ENCODE results near the gene TPRG1L. TPM values are rescaled to one million over a fixed set of nuclear protein-coding genes. Genes with fewer than 3 reads are reported as not detected.

TPRG1L gene
- total RNA-seq, 1 experiment from 2014 or later: 8.5 TPM

GRCh38 chr1:3645247-3645646 lies 20.4 kb downstream of the TPRG1L start:
- no peak for DNase-seq (ENCODE audit: low read depth)

GRCh38 chr1:3645666-3646355 lies 21.0 kb downstream of the TPRG1L start:
- DNase-seq (ENCODE audit: low read depth): no peak

- DNase-seq (ENCODE audit: low read depth): no peak
These were observed 21.8 kb downstream of the TPRG1L start for GRCh38 chr1:3646596-3646995.

- DNase-seq (ENCODE audit: low read depth): peak; percentile 95
These were observed 24.8 kb downstream of the TPRG1L start, which contains the start of gene WRAP73 for GRCh38 chr1:3649342-3650247. WRAP73 (minus strand) TSS chr1:3650103; CDS start chr1:3649999, 104 bp downstream.

- DNase-seq (ENCODE audit: low read depth): no peak
These were observed 25.6 kb downstream of the TPRG1L start for GRCh38 chr1:3650248-3651025.

- DNase-seq (ENCODE audit: low read depth): peak; percentile 41
These were observed 26.5 kb downstream of the TPRG1L start for GRCh38 chr1:3651026-3651929.

GRCh38 chr1:3651930-3652547 lies 27.2 kb downstream of the TPRG1L start, which contains the start of gene TP73:
TP73 (plus strand) TSS chr1:3652516; CDS start chr1:3682366, 29,850 bp downstream.
- DNase-seq (ENCODE audit: low read depth): peak; percentile 38

GRCh38 chr1:3652548-3653285 lies 27.9 kb downstream of the TPRG1L start:
- no peak for DNase-seq (ENCODE audit: low read depth)

GRCh38 chr1:3653286-3653618 lies 28.4 kb downstream of the TPRG1L start:
- DNase-seq (ENCODE audit: low read depth): no peak

- no peak for DNase-seq (ENCODE audit: low read depth)
These were observed 29.9 kb downstream of the TPRG1L start for GRCh38 chr1:3654549-3655281.

GRCh38 chr1:3656450-3657095 lies 31.8 kb downstream of the TPRG1L start:
- no peak for DNase-seq (ENCODE audit: low read depth)

- DNase-seq (ENCODE audit: low read depth): no peak
These were observed 32.3 kb downstream of the TPRG1L start for GRCh38 chr1:3657096-3657475.

- no peak for DNase-seq (ENCODE audit: low read depth)
These were observed 32.9 kb downstream of the TPRG1L start for GRCh38 chr1:3657578-3658230.

- DNase-seq (ENCODE audit: low read depth): no peak
These were observed 33.4 kb downstream of the TPRG1L start for GRCh38 chr1:3658231-3658615.

- no peak for DNase-seq (ENCODE audit: low read depth)
These were observed 34.3 kb downstream of the TPRG1L start for GRCh38 chr1:3659093-3659492.

GRCh38 chr1:3660704-3661103 lies 35.9 kb downstream of the TPRG1L start:
- DNase-seq (ENCODE audit: low read depth): no peak

- DNase-seq (ENCODE audit: low read depth): no peak
These were observed 36.8 kb downstream of the TPRG1L start for GRCh38 chr1:3661631-3662030.

- no peak for DNase-seq (ENCODE audit: low read depth)
These were observed 37.4 kb downstream of the TPRG1L start for GRCh38 chr1:3662080-3662671.
